ENCODE measurements around the gene PPP5C.

PPP5C gene

DNA sequence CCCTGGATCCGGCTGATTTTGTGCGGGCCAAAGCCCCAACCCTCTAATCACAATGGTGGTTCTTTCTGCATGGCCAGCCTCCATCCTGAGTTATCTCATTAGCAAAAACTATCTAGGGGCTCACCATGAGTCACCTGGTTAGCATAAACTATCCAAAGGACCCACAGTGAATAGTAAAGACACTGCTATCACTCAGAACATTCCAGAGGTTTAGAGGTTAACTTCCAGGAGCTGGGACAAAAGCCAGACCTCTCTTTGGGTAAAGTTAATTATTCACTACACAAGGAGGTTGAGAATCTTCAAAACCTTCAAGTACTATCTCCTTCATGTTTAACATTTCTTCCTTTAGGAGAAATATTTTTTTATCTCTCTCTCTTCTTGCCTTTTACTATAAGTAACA is 18.8 kb upstream of the PPP5C start:
- DNase-seq (ENCODE audit: extremely low read depth in 1 of 2, low read depth in 1 of 2): no peak

DNA sequence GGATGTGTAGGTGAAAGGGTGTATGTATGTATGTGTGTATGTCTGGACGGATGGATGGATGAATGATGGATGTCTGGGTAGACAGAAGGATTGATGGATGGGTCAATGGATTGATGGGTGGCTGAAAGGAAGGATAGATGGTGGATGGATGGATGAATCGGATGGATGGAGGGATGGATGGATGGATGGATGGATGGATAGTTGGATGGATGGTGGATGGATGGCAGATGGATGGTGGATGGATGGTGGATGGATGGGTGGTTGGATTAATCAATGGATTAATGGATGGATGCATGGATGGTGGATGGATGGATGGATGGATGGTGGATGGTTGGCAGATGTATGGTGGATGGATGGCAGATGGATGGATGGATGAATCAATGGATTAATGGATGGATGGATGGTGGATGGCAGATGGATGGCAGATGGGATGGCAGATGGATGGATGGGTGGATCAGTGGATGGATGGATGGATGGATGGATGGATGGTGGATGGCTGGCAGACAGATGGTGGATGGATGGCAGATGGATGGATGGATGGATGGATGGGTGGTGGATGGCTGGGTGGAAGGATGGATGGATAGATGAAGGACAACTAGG is 16.5 kb upstream of the PPP5C start:
- no peak for DNase-seq (ENCODE audit: extremely low read depth in 1 of 2, low read depth in 1 of 2)

DNA sequence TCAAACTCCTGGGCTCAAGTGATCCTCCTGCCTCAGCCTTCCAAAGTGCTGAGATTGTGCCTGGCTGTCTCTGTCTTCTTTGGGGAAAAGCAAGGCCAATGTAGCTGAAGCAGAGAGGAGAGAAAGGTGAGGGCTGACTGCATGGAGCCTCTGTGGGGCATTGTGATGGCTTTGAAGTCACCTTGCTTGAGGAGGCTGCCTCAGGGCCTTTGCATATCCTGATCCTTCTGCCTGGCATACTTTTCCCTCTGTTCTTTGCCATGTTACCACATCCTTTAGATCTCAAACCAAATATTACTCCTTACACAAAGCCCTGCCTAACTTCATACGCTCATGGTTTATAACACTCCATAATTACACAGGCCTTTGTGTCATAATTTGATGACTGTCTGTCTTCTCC is 9.4 kb upstream of the PPP5C start:
- DNase-seq (ENCODE audit: extremely low read depth in 1 of 2, low read depth in 1 of 2): no peak

DNA sequence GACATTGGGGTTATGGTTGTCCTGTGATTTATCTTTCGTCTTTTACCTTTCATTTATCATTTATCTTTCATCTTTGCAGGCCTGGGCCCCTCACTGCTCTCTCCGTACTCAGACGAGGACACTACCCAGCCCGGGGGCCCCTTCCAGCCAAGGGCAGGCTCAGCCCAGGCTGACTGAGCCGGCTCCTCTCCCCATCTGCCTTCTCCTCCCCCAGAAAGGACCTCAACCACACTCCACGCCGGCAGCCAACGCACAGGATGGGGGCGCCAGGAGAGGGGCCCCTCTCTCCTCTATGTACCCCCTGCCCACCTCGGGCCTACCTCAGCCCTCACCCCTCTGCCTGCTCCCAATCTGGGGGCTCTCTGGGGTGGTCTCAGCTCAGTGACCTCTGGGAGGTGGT is 7.4 kb upstream of the PPP5C start:
- DNase-seq (ENCODE audit: extremely low read depth in 1 of 2, low read depth in 1 of 2): no peak

DNA sequence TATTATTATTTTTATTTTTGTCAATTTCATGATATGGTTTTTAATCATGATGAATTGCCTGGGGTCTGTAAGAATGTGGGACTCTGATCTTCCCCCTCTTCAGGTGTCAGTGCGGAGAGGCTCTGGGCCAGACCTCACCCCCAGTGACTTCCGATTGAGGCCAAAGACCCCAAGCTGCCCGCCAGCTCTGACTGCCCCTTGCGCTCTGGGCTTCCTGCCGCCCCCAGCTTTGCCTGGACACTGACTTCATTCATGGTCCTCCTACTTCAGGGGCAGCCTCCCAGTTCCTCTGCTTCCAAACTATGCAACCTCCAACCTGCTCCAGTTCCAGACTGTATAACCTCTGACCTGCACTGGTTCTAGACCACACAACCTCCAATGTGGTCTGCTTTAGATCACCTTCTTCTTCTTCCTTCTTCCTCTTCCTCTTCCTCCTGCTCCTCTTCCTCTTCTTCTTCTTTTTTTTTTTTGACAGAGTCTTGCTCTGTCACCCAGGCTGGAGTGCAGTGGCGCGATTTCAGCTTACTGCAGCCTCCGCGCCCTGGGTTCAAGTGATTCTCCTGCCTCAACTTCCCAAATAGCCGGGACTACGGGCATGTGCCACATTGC is 6.7 kb upstream of the PPP5C start:
- no peak for DNase-seq (ENCODE audit: extremely low read depth in 1 of 2, low read depth in 1 of 2)

DNA sequence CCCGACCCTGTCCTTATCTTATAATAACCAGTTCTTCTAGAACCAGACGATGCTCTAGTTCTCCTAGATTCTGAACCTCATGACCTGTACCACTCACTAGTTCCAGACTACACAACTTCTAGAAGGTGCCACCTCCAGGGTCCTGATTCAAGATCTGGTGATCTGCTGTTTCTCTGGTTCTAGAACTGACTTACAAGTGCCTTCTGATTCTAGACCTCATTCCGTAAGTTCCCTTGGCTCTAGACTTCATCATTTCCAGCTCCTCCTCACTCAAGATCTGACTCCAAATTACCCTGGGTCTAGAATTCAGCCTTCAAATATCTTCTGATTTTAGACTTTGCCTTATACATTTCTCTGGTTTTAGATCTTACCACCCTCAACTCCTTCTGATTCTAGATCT is 5.0 kb upstream of the PPP5C start:
- DNase-seq (ENCODE audit: extremely low read depth in 1 of 2, low read depth in 1 of 2): no peak

DNA sequence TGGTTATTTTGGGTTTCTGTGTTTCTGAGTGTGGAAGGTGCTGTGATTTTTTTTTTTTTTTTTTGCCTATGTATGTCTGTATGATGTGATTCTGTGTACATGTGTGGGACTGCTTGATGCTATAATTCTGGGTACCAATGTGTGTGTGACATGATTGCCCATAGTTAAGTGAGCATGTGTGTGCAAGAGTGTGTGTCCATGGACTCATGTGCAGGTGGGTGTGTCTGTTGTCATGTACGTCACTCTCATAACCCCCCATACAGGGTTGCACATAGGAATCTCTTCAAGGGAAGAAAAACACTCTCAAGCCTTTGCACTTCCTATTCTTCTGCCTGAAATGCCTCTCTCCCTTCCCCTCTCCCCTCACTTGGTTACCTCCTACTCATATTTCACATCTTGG is 2.5 kb upstream of the PPP5C start:
- DNase-seq (ENCODE audit: extremely low read depth in 1 of 2, low read depth in 1 of 2): no peak

DNA sequence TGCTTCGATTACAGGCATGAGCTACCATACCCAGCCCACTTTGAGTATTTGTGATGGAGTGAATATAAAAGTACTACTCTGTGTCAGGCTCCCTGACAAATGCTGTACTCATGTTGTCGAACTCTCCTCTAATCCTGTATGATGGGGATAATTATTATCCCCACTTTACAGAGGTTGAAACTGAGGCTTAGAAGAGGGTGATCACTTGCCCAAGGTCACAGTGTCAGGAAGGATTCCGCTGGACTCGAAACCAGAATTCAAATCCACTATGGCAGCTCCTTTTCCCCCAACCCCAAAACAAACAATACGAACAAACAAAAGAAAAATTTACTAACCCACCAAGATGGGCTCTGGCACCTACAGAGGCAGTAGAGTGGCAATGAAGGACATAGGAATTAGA is 1.7 kb upstream of the PPP5C start:
- no peak for DNase-seq (ENCODE audit: extremely low read depth in 1 of 2, low read depth in 1 of 2)

DNA sequence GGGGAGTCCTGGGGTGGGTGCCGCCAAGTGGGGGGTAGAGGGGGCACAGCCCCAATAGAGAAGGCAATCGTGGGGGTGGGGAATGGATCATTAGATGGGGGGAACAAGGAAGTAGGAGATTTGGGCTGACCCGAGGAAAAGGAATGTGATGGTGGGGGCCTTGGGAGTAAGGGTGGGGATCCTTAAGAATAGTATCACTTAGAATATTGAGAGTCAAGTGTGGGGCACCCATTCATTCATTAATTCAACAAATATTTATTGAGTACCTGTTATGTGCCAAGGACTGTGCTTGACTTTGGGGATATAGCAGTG is 641 bp downstream of the PPP5C start:
- no peak for DNase-seq (ENCODE audit: extremely low read depth in 1 of 2, low read depth in 1 of 2)

DNA sequence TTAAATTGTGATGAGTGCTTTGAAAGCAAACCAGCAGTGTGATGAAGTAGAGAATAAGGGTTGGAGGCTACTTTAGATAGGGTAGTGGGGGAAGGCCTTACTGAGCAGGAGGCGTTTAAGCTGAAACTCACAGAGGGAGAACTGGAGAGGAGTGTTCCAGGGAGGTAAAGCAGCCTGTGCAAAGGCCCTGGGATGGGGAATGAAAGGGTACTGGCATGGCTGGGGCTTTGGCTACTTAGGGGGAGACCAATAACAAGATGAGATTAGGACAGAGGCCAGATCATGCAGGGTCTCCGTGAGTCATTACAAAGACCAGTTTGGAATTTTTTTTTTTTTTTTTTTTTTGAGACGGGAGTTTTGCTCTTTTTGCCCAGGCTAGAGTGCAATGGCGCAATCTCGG is 1.1 kb downstream of the PPP5C start:
- DNase-seq (ENCODE audit: extremely low read depth in 1 of 2, low read depth in 1 of 2): no peak

DNA sequence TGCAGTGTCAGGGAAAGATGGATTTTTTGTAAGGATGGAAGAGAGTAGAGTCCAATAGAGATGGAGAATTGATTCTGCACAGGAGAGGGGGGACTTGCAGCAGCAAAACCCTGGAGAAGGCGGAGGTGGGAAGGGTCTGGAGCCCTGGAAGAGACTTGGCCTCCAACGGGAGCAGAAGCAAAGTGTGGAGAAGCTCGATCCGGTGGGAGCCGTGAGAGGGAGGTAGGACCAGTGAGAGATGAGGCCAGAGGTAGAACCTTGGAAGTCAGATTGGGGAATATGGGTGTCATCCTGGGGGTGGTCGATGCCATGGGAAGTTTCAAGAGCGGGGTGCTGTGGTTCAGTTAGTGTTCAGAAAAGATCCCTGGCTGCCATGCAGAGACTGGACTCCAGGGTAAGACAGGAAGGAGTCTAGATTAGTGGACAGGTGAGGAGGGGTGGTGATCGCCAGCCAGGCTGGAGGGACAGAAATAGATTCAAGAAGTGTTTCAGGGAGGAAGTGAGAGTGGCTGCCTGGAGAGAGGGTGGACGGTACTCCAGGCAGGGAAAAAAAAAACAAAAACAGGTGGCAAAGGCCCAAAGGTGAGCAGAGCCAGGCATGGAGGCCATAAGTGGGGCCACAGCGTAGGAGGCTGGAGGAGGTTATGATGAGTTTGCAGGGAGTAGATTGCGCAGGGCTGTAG is 2.6 kb downstream of the PPP5C start:
- DNase-seq (ENCODE audit: extremely low read depth in 1 of 2, low read depth in 1 of 2): no peak

DNA sequence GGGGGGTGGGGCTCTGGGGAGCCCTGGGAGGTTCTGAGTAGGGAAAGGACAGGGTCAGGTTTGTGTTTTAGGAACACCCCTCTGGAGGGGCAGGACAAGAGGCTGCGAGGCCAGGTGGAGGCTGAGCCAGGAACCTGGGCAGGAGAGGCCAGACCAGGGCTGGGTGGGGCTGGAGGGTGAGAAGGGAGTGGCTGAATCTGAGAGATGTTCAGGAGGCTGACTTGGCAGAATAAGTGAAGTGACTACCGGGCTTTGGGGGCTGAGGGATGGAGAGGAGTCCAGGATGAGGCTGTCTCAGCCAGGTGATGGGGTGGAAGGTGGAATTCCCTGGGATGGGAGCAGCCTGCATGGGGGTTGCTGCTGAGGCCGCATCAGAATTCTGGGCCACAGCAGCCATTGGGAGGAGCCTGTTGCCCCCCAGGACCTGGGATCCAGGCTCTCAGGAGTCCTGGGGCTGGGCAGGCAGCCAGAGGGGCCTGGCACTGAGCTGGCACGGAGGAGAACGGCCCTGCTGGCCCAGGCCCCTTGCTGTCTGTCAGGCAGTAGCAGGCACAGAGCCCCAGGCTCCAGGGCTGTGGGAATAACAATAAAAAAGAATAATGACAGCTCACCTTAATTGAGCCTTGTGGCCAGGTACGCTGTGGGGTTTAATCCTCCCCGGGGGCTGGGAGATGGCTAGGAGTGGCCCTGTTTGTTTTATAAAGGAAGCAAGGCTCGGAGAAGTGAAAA is 3.3 kb downstream of the PPP5C start:
- no peak for DNase-seq (ENCODE audit: extremely low read depth in 1 of 2, low read depth in 1 of 2)

DNA sequence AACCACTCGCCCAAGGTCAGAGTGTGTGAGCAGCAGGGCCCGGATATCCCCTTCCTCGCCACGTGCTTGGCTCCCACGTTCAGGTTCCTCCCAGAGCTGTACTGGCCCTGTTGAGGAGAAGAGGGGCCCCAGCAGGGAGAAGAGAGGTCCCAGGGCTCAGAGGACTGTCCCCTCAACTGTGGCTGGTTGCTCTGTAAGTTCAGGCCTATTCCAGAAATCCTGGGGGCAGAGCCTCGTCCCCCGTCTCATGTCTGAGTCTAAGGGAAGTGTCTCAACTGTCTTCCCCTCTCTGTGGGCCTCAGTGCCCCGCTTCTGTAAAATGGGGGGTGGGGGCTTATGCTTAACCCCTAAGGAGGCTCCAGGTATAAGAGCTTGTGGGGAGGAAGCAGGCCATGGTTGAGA is 3.9 kb downstream of the PPP5C start:
- DNase-seq (ENCODE audit: extremely low read depth in 1 of 2, low read depth in 1 of 2): no peak

DNA sequence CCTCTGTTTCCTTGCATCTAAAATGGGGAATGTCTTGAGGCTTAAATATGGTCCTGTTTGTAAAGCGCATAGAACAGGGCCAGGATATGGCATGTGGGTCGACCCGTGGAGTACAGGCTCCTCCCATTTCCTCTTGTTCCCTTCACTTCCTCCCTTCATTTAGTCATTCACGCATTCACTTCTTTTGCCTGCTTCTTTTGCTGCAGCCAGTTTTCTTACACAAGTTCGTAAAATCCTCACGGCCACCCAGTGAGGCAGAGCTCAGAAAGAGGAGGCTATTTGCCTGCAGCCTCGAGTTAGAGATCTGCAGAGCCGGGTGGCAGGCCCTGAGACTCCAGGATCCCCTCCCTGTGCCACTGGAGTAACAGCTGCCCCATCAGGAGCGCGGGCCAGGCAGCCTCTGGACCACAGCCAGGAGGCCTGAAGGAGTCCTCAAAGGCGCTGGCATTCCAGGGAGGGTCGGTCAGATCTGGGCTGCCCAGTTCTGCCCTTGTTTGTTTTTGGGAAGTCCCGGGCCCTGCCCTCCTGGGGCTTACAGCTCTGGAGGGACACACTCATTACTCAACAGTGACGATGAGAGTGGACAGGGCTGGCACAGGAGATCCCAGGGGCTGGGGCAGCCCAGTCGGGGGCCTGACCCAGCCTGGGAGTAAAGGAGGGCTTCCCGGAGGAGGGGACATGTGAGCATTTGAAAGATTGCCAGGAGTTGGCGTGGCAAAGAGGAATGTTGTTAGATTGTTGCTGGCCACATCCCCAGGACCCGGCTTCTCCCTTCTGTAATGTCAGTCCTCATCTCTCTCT is 4.6 kb downstream of the PPP5C start:
- no peak for DNase-seq (ENCODE audit: extremely low read depth in 1 of 2, low read depth in 1 of 2)

DNA sequence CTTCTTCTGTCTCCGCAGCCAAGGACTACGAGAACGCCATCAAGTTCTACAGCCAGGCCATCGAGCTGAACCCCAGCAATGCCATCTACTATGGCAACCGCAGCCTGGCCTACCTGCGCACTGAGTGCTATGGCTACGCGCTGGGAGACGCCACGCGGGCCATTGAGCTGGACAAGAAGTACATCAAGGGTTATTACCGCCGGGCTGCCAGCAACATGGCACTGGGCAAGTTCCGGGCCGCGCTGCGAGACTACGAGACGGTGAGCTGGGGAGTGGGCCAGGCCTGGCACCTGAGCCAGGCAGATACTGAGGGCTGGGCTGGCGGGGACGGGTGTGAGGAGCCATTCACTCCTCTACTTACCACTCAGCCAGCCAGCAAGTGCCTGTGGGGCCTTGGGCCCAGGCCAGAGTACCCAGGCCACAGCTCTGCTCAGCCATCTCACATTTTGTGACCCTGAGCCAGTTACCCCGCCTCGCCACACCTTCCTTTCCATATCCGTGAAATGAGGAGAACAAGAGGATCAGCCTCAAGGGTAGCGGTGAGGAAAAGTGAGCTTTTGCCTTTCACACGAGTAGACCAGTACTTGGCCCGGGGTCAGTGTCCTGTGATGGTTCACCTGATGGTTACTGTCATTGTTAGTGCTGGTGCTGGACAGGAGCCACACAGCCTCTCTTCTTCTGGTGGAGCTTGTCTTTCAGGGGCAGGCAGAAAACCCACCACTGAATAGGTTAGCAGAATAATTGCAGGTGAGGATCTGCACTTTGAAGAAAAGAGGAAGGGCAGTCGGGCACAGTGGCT is 7.0 kb downstream of the PPP5C start:
- no peak for DNase-seq (ENCODE audit: extremely low read depth in 1 of 2, low read depth in 1 of 2)

DNA sequence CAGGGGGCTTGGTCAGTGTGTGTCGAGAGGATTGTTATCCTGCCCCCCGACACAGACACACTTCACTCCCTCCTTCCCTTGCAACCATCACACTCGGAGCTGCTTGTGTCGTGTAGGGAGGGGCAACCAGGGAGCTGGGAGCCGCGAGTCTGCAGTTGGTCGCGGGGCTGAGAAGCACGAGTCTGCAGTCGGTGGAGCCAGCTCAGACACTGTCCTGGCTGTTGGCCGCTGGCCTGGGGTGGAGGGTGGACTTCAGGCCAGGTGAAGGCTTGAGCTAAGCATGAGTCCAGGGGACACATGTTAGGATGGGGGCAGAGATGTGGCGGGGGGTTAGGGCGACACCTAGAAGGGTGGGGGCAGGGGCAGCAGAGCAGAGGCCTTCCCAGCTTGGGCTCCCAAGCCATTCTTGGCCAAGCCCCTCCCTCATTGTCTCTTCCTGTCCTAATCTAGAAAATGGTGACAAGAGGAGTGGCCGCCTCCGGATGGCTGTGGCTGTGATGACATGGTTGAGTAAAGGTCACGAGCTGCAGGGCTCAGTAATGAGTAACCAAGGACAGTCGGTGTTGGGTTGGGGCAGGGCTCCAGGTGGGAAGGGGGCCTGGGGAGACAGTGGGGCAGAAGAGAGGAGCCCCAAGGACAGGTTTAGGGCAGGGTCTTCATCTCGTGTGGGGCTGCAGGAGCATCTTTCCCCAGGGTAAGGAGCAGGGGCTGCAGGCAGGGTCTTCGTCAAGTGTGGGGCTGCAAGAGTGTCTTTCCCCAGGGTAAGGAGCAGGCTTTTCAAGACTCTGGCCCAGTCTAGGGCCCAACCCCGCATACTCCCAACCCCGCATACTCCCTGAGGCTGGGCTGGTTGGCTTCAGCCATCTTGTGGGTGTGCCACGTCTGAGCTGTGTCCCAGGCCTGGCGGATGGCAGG is 8.6 kb downstream of the PPP5C start:
- no peak for DNase-seq (ENCODE audit: extremely low read depth in 1 of 2, low read depth in 1 of 2)

DNA sequence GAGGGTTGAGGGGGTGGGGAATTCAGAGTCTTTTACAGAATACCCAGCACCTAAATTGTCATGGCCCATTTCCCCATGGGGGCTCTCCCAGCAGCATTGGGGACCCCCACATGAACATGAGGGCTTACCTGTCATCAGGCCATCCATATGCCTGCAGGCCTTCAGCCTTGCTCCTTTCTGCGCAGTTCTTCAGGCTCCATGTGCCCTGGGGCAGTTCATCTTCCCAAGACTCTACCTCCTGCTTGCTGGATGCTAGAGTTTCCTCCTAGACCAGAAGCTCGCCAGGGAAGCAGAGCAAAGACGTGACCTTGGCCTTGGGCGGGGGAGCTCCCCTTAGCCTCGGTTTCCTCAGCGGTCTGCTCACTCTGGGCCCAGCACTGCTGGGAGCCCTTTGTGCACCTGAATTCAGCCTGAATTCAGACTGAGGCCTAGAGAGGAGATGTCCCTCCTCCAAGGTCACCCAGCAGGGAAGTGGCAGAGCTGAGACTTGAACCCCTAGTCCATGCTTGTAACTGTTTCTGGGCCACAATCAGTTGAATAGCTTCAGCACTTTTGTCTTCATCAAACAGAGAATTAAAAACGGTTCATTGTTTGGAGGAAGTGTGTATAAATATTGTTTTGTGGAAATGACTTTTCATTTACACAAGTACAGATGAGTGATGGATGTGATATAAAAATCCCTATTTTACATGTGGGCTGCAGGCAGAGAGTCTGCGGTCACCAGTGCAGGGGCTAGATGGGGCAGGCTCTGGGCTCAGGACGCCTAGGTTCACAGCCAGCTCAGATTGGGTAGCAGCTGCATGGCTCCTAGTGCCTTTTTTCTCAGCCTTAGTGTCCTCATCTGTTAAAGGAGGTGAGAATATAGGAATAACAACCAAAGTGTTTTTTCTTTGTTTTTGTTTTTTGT is 9.5 kb downstream of the PPP5C start:
- DNase-seq (ENCODE audit: extremely low read depth in 1 of 2, low read depth in 1 of 2): no peak

DNA sequence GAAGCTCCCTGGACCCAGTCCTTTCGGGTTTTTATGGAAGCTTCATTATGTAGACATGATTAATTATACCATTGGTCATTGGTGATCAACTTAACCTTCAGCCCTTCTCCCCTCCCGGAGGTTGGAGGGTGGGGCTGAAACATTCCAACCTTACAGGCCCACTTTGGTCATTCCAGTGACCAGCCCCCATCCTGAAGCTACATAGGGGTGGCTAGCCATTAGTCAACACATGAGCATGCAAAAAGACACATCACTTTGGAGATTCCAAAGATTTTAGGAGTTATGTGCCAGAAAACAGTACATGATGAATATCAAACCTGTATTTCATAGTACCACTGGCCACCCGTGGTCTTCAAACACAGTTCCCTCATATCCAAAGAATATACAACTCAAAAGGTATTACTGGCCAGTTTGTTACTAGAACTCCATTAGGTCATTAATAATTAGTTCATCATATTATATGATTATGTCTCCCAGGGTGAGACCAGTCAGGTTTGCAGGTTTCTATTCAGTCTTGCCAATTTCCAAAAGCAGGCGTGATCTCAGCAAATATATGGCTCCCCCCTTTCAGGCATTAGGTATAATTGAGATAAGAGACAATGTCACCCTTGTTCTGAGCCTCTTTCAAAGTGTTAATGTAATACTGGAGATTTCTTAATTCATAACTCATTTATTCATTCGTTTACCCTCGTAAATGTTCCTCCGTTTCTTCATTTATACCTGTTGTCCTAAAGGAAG is 11.1 kb downstream of the PPP5C start:
- DNase-seq (ENCODE audit: extremely low read depth in 1 of 2, low read depth in 1 of 2): no peak

All from activated CD8-positive, alpha-beta memory T cell treated with anti-CD3 and anti-CD28 coated beads for 1 hour (primary cell).